ENCODE results near the gene ENDOV.

Gene ENDOV

GRCh38 chr17:80432350-80432955 is 17.5 kb downstream of the ENDOV start:
- DNase-seq = no peak

DNA sequence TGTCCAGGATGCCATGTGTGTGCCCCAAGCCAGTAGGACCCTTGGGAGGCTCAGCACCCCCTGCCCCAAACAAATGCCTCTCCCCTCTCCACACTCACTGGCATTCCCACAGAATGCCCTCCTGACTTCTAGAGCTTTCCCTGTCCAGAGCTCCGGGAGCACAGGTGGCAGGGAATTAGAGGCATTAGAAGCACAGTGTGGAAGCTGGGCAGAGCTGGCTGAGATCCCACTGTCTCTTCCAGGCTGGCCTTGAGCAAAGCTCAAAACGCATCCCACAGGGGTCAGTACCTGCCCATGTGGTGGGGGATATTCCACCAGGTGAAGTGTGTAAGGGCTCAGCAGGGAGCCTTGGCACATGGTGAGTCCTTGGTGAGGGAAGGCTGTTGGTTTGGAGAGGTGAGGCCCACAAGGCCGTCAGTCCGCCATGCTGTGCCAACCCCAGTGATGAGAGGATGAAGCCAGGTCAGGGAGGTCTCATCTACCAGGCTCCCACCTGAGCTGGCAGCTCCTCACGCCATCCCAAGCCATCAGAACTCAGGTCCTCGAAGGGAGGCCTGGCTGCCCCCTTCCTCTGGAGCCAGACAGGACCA is 18.1 kb downstream of the ENDOV start:
- DNase-seq = no peak

GRCh38 chr17:80433916-80434666 is 19.1 kb downstream of the ENDOV start:
- DNase-seq = no peak

DNA sequence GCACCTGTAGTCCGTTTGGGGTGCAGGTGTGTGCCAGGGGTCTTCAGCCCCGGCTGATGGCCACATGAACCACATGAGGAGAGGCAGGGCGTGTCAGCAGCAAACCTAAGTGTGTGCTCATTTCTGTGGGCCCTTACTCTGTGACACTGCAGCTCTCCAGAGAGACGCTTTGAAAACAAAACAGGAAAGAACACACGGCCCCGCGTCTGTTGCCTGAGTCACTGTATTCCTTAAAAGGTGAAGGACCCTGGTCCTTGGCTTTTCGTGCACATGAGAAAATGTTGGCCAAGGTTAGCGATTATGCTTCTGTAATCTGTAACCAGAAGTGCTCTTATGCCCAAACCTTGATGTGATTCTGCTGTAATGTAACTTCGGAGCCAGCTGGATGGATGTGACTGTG is 22.6 kb downstream of the ENDOV start:
- no peak for DNase-seq

DNA sequence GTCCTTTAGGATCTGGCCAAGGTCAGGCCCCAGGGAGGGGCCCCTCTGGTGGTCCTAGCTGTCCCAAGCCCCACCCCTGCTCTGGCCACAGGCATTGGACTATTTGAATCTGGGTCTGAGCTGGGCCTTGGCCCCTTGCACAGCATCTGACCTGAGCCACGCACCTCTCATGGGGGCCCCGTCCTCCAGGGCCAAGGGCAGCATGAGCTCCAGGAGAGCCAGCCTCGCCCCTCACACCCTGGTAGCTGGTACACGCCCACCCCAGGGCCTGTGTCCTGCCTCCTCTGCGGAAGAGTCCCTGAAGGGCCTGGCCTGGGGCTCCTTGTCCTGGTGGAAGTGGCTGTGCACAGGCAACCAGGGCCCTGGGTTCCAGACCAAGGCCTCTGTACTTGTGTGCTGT is 23.8 kb downstream of the ENDOV start:
- DNase-seq = no peak

- DNase-seq = no peak
These were observed 24.5 kb downstream of the ENDOV start for GRCh38 chr17:80439499-80439898.

DNA sequence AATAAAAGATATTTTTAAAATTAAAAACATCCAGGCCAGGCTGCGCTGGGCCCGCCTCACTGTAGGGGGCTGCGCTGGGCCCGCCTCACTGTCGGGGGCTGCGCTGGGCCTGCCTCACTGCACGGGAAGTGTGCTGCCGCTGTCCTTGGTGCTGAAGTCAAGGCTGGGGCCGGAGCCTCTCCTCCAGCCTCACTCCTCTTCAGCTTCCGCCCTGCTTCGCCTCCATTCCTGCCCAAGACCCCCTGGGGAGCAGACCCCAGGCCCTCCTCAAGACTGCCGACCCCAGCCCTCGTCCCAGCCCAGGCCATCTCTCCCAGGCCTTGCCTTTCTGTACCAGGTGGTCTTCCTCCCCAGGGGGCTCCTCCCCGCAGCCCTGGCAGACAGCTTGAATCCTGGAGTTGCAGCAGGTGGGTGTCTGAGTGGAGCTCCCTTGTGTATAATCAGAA is 26.2 kb downstream of the ENDOV start:
- no peak for DNase-seq

DNA sequence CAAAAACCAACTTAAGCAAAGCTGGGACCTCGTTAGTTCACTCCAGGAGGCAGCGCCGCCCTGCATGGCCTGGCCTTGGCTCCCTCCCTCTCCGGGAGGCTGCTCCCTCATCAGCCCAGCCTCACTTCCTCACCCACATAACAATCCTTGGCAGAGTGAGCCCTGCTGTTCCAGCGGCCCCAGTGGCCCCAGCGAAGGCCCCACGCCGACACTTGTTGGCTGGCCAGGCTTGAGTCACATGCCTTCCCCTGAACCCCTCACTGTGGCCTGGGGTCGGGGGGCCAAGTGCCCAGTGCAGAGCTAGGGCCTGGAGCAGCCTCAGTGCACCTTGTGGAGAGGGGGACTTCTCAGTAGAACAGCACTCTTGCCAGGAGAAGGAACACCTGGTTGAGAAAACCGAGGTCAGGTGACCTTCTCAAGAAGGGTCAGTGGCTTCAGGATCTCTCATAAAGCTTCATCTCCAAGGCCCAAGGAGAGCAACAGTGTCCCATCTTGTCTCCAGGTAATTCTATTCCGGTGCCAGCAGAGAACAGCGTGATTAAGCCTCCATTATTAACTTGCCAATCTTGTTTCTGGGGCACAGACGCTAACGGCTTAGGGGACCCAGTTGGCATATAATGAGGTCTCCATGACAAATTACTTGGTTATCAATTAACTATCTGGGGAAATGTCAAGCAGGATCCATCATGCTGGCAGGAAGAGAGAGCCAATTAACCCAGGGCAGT is 26.8 kb downstream of the ENDOV start:
- no peak for DNase-seq

DNA sequence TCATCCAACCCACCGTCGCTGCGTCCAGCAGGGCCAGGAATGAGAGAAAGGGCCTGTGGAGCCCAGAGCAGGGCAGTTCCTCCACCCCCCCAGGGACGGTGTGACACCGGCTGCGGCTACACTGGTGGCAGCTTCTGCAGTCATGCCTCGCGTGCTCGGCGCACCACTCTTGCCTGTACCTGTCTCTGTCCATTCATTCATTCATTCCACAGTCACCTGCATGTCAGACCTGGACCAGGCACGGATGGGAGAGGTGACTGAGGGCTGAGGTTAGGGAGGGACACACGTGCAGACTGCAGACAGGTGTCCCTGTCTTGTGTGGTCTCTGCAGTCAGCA is 27.3 kb downstream of the ENDOV start:
- no peak for DNase-seq

- DNase-seq = no peak
These were observed 27.8 kb downstream of the ENDOV start for GRCh38 chr17:80442764-80443163.

GRCh38 chr17:80443498-80443897 is 28.5 kb downstream of the ENDOV start:
- DNase-seq = no peak

GRCh38 chr17:80443916-80444643 is 29.1 kb downstream of the ENDOV start:
- DNase-seq = no peak

DNA sequence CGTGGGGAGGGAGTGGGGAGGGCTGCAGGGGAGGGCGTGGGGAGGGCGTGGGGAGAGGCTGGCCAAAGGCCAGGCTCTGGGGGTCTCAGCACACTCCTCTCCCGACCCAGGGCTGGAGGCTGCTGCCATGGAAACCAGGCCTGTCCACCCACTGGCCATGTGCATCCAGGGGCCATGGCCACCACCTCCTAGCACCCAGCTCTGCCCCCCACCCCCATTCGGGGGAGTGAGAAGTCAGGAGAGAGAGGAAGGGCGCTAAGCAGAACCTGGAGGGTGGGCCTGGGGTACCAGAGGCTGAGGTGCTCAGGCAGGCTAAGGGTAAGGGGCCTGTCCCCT is 29.6 kb downstream of the ENDOV start:
- DNase-seq = no peak

GRCh38 chr17:80445007-80445725 is 30.2 kb downstream of the ENDOV start:
- no peak for DNase-seq

DNA sequence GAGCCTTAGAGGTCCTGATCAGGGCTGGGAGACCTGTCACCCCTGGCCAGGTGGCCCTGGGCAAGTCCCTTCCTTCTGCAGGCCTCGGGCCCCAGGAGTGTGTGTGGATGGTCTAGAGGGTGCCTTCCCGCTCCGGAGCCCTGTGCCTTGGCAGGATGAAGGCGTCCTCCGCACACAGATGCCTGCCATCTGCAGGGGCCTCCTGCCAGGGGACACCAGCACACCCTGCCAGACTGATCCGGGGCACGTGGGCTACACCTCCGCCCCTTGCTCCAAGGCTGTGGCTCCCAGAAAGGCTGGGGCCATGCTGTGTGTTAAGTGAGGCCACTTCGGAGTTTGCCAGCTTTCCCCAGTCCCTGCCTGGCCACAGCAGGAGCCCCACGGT is 30.8 kb downstream of the ENDOV start:
- DNase-seq = no peak

GRCh38 chr17:80446645-80447405 is 31.9 kb downstream of the ENDOV start:
- no peak for DNase-seq

DNA sequence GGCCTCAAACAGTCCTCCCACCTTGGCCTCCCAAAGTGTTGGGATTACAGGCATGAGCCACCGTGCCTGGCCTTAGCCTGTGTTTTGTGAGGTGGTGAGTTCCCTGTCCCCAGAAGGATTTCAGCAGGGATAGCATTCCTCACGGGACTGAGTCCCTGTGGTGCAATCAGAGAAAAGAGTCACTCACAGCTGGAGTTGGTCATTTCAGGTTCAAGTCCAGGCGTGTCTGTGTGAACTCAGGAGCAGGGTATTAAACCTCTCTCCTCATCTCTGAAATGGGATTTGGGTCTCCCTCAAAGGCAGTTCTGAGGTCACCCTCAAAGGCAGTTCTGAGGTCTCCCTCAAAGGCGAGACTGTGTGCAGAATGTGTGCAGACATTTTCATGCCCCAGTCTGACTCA is 32.8 kb downstream of the ENDOV start:
- no peak for DNase-seq

- DNase-seq = no peak
These were observed 34.4 kb downstream of the ENDOV start for GRCh38 chr17:80449194-80449929.

DNA sequence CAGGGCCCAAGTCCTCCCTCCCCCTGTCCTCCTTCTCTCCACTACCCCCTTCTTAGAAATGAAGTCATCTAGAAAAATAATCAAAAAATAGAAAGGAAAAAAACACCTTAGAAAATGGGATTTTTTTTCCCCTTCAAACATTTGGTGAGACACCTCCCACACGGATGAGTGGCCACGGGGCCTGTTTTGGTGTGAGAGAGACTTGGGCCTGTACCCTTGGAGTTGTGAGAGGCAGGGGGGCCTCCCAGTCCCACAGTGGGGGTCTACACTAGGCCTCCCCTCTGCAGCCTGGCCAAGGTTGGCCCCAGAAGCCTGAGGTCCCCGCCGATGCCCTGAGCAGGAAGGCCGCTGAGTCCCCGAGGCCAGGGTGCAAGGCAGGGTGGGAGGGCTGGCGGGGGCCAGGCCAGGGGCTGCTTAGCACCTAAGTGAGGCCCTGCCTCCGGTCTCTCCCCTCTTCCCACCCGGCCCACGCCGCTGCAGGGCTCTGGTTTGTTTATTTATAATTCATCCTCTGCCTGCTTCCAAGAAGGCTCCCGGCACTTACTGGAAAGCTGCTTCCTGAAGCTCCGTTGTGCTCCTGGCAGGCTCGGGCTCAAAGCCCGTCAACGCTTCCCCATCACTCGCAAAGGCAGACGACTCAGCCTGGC is 35.1 kb downstream of the ENDOV start:
- DNase-seq = no peak

GRCh38 chr17:80451104-80451775 is 36.3 kb downstream of the ENDOV start:
- no peak for DNase-seq

Data from activated gamma-delta T cell (primary cell).